ENCODE data around the gene HDAC4. TPM values are rescaled to one million over a fixed set of nuclear protein-coding genes. Genes with fewer than 3 reads are reported as not detected.
"Not testable (repeated sequence)": the region's sequence is repeated elsewhere in the genome, so short reads cannot be mapped to it uniquely, and the experiment has no call there.

Gene HDAC4
- total RNA-seq, result 100 to 1,000 TPM; 129 to 329 (median 154) TPM
- polyA plus RNA-seq, result 10 to 100 TPM in 2 of 3 donors, 1 to 10 TPM in 1; 7.9 to 38.6 (median 29.9) TPM
- long read RNA-seq, donor 1, partial matches to known transcripts, result 35 of 111 reads
- long read RNA-seq, donor 1, other reads (novel, unspliced or antisense), result 75 of 111 reads
- long read RNA-seq, donor 2, partial matches to known transcripts, result 64 of 172 reads
- long read RNA-seq, donor 2, other reads (novel, unspliced or antisense), result 107 of 172 reads

DNA sequence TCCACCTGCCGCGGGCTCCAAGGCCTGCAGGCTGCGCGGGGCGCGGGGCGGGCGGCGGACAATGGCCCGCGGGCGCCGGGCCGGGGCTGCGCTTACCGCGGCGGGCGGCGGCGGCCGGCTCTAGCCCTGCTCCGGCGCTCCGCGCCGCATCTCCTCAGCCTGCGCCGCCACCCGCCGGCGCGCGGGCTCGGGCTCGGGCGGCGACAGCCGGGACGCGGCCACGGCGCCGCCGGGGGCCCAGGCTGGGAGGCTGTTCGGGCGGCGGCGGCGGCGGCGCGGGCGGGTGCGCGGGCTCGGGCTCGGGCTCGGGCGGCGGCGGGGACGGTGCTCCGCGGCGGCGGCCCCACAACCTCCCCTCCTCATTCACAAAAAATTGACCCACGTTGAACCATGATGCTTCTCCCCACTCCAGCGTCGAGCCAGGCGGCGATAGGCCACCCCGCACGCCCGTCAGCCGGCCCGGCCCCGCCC, at the start of gene HDAC4:
Gene HDAC4 (minus strand): TSS at position 425 of the 471 bp plus-strand sequence. CDS start 48,321 bp downstream, outside the sequence.
- DNase-seq, result no peak
- no peak for ATAC-seq
- 0 to 1% (median 1%) methylated on average over 19 to 78 of the region's 78 CpGs for WGBS, 3 donors
- no peaks in the 10 kb centered on the region for H3K9me3 ChIP-seq
- H3K27ac ChIP-seq, result peak within 1 kb of the TSS; percentile 100
- intact Hi-C loops (cut with DNase I), result loop anchor here in 1 of 2 donors (1.0 to 5.0 kb wide), 2 partner anchors 95 to 482 kb away; no protein-coding TSS in a partner anchor
- H3K4me1 ChIP-seq, result peaks cover 30% of the 10 kb centered on the region
- no peaks in the 10 kb centered on the region for H3K27me3 ChIP-seq (ENCODE audit: insufficient read depth in 3 of 3, low read length in 2 of 3)
- H3K4me3 ChIP-seq, result peak within 1 kb of the TSS; percentile 79
- H3K36me3 ChIP-seq (ENCODE audit: insufficient read depth in 1 of 2, low read depth in 1 of 2), result no peaks in the 10 kb centered on the region
- TF ChIP-seq, protein P1, sequence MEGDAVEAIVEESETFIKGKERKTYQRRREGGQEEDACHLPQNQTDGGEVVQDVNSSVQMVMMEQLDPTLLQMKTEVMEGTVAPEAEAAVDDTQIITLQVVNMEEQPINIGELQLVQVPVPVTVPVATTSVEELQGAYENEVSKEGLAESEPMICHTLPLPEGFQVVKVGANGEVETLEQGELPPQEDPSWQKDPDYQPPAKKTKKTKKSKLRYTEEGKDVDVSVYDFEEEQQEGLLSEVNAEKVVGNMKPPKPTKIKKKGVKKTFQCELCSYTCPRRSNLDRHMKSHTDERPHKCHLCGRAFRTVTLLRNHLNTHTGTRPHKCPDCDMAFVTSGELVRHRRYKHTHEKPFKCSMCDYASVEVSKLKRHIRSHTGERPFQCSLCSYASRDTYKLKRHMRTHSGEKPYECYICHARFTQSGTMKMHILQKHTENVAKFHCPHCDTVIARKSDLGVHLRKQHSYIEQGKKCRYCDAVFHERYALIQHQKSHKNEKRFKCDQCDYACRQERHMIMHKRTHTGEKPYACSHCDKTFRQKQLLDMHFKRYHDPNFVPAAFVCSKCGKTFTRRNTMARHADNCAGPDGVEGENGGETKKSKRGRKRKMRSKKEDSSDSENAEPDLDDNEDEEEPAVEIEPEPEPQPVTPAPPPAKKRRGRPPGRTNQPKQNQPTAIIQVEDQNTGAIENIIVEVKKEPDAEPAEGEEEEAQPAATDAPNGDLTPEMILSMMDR (IDR thresholded peaks at IDR 0.05), result no peak

- H3K27me3 ChIP-seq (ENCODE audit: insufficient read depth in 3 of 3, low read length in 2 of 3); H3K9me3 ChIP-seq; H3K27ac ChIP-seq; DNase-seq; H3K4me3 ChIP-seq; intact Hi-C loops (cut with DNase I); H3K36me3 ChIP-seq (ENCODE audit: insufficient read depth in 1 of 2, low read depth in 1 of 2); ATAC-seq; H3K4me1 ChIP-seq: not testable (repeated sequence)
- WGBS, 3 donors, result 96 to 97% (median 97%) methylated on average over 24 to 32 of the region's 32 CpGs
Measured at GRCh38 chr2:239449468-239449867, 48.6 kb upstream of the HDAC4 start.

GRCh38 chr2:239445771-239446524, 45.1 kb upstream of the HDAC4 start:
- Histone ChIP-seq H3K4me3 (no peak overlapping the region), H3K36me3 (ENCODE audit: insufficient read depth in 1 of 2, low read depth in 1 of 2) (no peaks in the 10 kb centered on the region), H3K4me1 (no peaks in the 10 kb centered on the region), H3K9me3 (no peaks in the 10 kb centered on the region), H3K27me3 (ENCODE audit: insufficient read depth in 3 of 3, low read length in 2 of 3) (peaks cover 0 to 3% (median 0%) of the 10 kb centered on the region in 3 donors), H3K27ac (no peak overlapping the region)
- intact Hi-C loops (cut with DNase I), result no loop called here
- ATAC-seq, result no peak
- DNase-seq, result no peak
- TF ChIP-seq, protein P1 (IDR thresholded peaks at IDR 0.05), result no peak
- 54 to 65% (median 56%) methylated on average over 6 of the region's 6 CpGs for WGBS, 3 donors

DNA sequence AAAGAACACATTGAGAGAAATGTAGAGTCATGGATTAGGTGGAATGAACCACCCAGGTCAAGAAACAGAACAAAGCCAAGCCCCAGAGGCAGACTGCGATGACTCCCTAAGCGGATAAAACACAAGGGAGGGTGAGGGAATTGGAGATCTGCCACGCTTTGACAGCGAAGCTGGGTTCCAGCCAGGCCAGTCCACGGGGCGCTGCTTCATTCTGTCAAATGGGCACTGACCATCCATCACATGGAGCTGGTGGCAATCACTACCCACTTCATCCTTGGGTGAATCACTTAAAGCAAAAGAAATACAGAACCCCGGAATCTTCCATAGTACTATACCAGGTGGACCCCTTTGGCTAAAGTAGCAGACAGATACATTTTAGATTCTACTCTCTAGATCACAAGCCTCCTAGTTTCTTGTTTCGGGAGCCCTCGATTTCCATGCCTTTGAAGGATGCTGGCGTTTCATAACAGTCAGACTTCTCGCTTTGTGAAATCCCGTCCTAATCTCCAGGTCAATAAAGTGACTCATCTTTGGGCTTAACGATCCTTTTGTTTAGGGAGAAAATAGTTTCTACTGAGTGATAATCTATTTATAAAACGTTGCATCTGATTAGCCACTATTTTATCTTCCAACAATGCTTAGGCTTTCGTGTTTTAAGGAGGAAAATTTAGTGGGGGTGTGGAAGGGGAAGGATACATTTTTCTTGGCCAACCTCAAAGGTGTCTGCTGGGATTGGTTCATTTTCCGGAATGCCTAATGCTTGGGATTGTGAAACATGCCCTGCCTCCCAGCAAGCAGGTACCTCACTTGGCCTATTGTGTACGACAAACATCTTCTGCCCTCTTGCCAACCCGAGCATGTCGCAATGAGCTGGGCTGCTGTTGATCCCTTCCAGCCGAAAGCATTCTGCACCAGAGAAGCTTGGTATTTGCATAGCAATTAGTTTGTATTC, 44.1 kb upstream of the HDAC4 start:
- peaks cover 0 to 13% (median under 1%) of the 10 kb centered on the region in 3 donors for H3K27me3 ChIP-seq (ENCODE audit: insufficient read depth in 3 of 3, low read length in 2 of 3)
- DNase-seq (peak in 1 of 2 donors; percentile 81), ATAC-seq (peak; percentile 63 to 93 (median 78))
- H3K4me3 ChIP-seq, result no peak overlapping the region
- H3K36me3 ChIP-seq (ENCODE audit: insufficient read depth in 1 of 2, low read depth in 1 of 2), result no peaks in the 10 kb centered on the region
- no peaks in the 10 kb centered on the region for H3K4me1 ChIP-seq
- TF ChIP-seq, protein P1 (IDR thresholded peaks at IDR 0.05), result no peak
- intact Hi-C loops (cut with DNase I), result no loop called here
- H3K9me3 ChIP-seq, result no peaks in the 10 kb centered on the region
- no peak overlapping the region for H3K27ac ChIP-seq
- WGBS, 3 donors, result 47 to 59% (median 48%) methylated on average over 20 of the region's 20 CpGs

Measured in psoas muscle (tissue), 8 donors.